ENCODE measurements around the gene CA11.
A peak's percentile ranks its signal among the peaks of the same experiment; 100 is the strongest.

The CA11 gene

GRCh38 chr19:48637948-48638830 is 7.8 kb downstream of the CA11 start:
- Histone ChIP-seq H3K36me3 (ENCODE audit: insufficient read depth, low read length) (no peaks in the 10 kb centered on the region), H3K4me3 (ENCODE audit: low read depth, low read length, poor library complexity, severe bottlenecking) (peak overlapping the region; percentile 63), H3K79me2 (ENCODE audit: insufficient read depth, low read length) (no peaks in the 10 kb centered on the region), H3K9ac (ENCODE audit: low read length) (peak overlapping the region; percentile 73), H3K9me2 (ENCODE audit: low read depth, low read length) (no peaks in the 10 kb centered on the region), H3K27me3 (ENCODE audit: insufficient read depth, low read length) (no peaks in the 10 kb centered on the region), H3K27ac (ENCODE audit: low read depth, low read length, poor library complexity, severe bottlenecking) (peak overlapping the region; percentile 96), H2AFZ (ENCODE audit: low read length) (0 out of 2 replicates have a peak overlapping the region, but pooled peaks have one; percentile 32), H3K9me3 (ENCODE audit: low read length) (no peaks in the 10 kb centered on the region), H3K4me2 (ENCODE audit: low read length) (peak overlapping the region; percentile 80), H3F3A (ENCODE audit: insufficient read depth, low read length) (0 out of 2 replicates have a peak, but pooled peaks cover 5% of the 10 kb centered on the region), H4K20me1 (ENCODE audit: insufficient read depth, low read length) (no peaks in the 10 kb centered on the region), H3K4me1 (ENCODE audit: insufficient read depth, low read length, severe bottlenecking) (peaks cover 48% of the 10 kb centered on the region)
- TF ChIP-seq, protein P1, sequence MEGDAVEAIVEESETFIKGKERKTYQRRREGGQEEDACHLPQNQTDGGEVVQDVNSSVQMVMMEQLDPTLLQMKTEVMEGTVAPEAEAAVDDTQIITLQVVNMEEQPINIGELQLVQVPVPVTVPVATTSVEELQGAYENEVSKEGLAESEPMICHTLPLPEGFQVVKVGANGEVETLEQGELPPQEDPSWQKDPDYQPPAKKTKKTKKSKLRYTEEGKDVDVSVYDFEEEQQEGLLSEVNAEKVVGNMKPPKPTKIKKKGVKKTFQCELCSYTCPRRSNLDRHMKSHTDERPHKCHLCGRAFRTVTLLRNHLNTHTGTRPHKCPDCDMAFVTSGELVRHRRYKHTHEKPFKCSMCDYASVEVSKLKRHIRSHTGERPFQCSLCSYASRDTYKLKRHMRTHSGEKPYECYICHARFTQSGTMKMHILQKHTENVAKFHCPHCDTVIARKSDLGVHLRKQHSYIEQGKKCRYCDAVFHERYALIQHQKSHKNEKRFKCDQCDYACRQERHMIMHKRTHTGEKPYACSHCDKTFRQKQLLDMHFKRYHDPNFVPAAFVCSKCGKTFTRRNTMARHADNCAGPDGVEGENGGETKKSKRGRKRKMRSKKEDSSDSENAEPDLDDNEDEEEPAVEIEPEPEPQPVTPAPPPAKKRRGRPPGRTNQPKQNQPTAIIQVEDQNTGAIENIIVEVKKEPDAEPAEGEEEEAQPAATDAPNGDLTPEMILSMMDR (IDR thresholded peaks at IDR 0.05; ENCODE audit: low read length), result peak; percentile 34; the same call in 1 of the 2 replicates
- TF ChIP-seq EZH2 (IDR thresholded peaks at IDR 0.05; ENCODE audit: borderline replicate concordance, low read length), result no peak

GRCh38 chr19:48637449-48637947 is 8.5 kb downstream of the CA11 start:
- H3K9me2 ChIP-seq (ENCODE audit: low read depth, low read length), result no peaks in the 10 kb centered on the region
- H2AFZ ChIP-seq (ENCODE audit: low read length), result no peak overlapping the region
- H3K9me3 ChIP-seq (ENCODE audit: low read length), result no peaks in the 10 kb centered on the region
- 0 out of 2 replicates have a peak, but pooled peaks cover 5% of the 10 kb centered on the region for H3F3A ChIP-seq (ENCODE audit: insufficient read depth, low read length)
- peak overlapping the region; percentile 96 for H3K27ac ChIP-seq (ENCODE audit: low read depth, low read length, poor library complexity, severe bottlenecking)
- peaks cover 53% of the 10 kb centered on the region for H3K4me1 ChIP-seq (ENCODE audit: insufficient read depth, low read length, severe bottlenecking)
- no peaks in the 10 kb centered on the region for H4K20me1 ChIP-seq (ENCODE audit: insufficient read depth, low read length)
- peak overlapping the region; percentile 93 for H3K4me2 ChIP-seq (ENCODE audit: low read length)
- H3K36me3 ChIP-seq (ENCODE audit: insufficient read depth, low read length), result no peaks in the 10 kb centered on the region
- H3K79me2 ChIP-seq (ENCODE audit: insufficient read depth, low read length), result no peaks in the 10 kb centered on the region
- TF ChIP-seq, protein P1 (IDR thresholded peaks at IDR 0.05; ENCODE audit: low read length), result no peak
- TF ChIP-seq EZH2 (IDR thresholded peaks at IDR 0.05; ENCODE audit: borderline replicate concordance, low read length), result no peak
- H3K27me3 ChIP-seq (ENCODE audit: insufficient read depth, low read length), result no peaks in the 10 kb centered on the region
- H3K4me3 ChIP-seq (ENCODE audit: low read depth, low read length, poor library complexity, severe bottlenecking), result peak overlapping the region; percentile 84
- H3K9ac ChIP-seq (ENCODE audit: low read length), result peak overlapping the region; percentile 73

GRCh38 chr19:48636859-48637448 is 9.0 kb downstream of the CA11 start, which contains the start of gene DBP:
TSS of gene DBP (minus strand) at chr19:48637379. CDS start at chr19:48636994, 385 bp downstream.
- no peak for TF ChIP-seq EZH2 (IDR thresholded peaks at IDR 0.05; ENCODE audit: borderline replicate concordance, low read length)
- TF ChIP-seq, protein P1 (IDR thresholded peaks at IDR 0.05; ENCODE audit: low read length), result peak; percentile 39; the same call in 1 of the 2 replicates
- Histone ChIP-seq H3K27me3 (ENCODE audit: insufficient read depth, low read length) (no peaks in the 10 kb centered on the region), H3K4me1 (ENCODE audit: insufficient read depth, low read length, severe bottlenecking) (peaks cover 53% of the 10 kb centered on the region), H3K4me2 (ENCODE audit: low read length) (peak within 1 kb of the TSS; percentile 93), H3K27ac (ENCODE audit: low read depth, low read length, poor library complexity, severe bottlenecking) (peak within 1 kb of the TSS; percentile 96), H2AFZ (ENCODE audit: low read length) (no peak within 1 kb of the TSS), H3K79me2 (ENCODE audit: insufficient read depth, low read length) (no peaks in the 10 kb centered on the region), H3K4me3 (ENCODE audit: low read depth, low read length, poor library complexity, severe bottlenecking) (peak within 1 kb of the TSS; percentile 84), H3K9me2 (ENCODE audit: low read depth, low read length) (no peaks in the 10 kb centered on the region), H3F3A (ENCODE audit: insufficient read depth, low read length) (0 out of 2 replicates have a peak, but pooled peaks cover 5% of the 10 kb centered on the region), H3K9ac (ENCODE audit: low read length) (peak within 1 kb of the TSS; percentile 96), H3K36me3 (ENCODE audit: insufficient read depth, low read length) (no peaks in the 10 kb centered on the region), H4K20me1 (ENCODE audit: insufficient read depth, low read length) (no peaks in the 10 kb centered on the region), H3K9me3 (ENCODE audit: low read length) (no peaks in the 10 kb centered on the region)

Data from OCI-LY1 (cell line).